Measurements from ENCODE around the gene DOCK10. TPM values are rescaled to one million over a fixed set of nuclear protein-coding genes. Genes with fewer than 3 reads are reported as not detected.

DOCK10 gene
- total and polyA plus RNA-seq, 10 of the 15 experiments (the other 5 are each of a cell fraction or from before 2014, with no cell fraction given), result 16.9 to 120 (median 85.5) TPM

DNA sequence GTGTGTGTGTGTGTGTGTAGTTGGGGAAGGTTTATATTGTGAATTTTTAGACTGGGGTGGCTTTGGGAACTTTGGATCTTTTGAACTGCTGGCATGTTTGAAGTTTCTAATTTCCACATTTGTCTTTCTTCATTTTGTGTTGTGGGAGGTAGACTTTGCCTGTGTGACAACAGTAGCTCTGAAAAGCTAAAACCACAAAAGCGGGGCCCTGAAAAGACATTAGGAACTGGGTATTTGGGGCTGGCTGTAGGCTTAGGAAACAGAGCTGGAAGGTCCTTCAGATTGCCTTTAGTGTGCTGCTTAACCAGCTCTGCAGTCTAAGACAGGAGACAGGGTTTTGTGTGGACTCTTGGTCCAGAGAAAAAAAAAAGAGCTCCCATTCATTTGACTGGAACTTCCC, 27.2 kb upstream of the DOCK10 start:
- no peak for FAIRE-seq
- ChIA-PET POLR2A (no interaction called here), CTCF (interaction anchor here (0.8 kb wide), 1 partner anchor 304 kb away, joined by 4 read pairs; no protein-coding TSS in a partner anchor), RAD21 (ENCODE audit: unreplicated experiment) (no interaction called here), SMC1A (ENCODE audit: uncharacterized antibody, unreplicated experiment) (interaction anchor here (0.5 to 1.1 kb wide), 3 partner anchors 15 to 273 kb away, joined by 3 to 5 read pairs (median 4); no protein-coding TSS in a partner anchor)
- Histone ChIP-seq H3K4me1 (ENCODE audit: control insufficient read depth, insufficient read depth, low read length) (no peaks in the 10 kb centered on the region), H3K27ac (ENCODE audit: control insufficient read depth, insufficient read depth) (no peak overlapping the region), H3K9ac (ENCODE audit: control insufficient read depth, insufficient read depth, low read length) (no peak overlapping the region), H3K36me3 (ENCODE audit: control insufficient read depth in 2 of 2, insufficient read depth in 2 of 2, low read length in 1 of 2) (no peaks in the 10 kb centered on the region), H3K4me3 (no peak overlapping the region), H3K9me3 (replicated peaks; ENCODE audit: control insufficient read depth, insufficient read depth, low read length) (peaks cover 1% of the 10 kb centered on the region; the same call in 2 of the 3 replicates), H3K79me2 (ENCODE audit: control insufficient read depth, insufficient read depth, low read length) (no peaks in the 10 kb centered on the region), H3K4me2 (ENCODE audit: control insufficient read depth, insufficient read depth) (no peak overlapping the region), H2AFZ (ENCODE audit: control insufficient read depth, low read depth, low read length) (no peak overlapping the region), H4K20me1 (ENCODE audit: control insufficient read depth, insufficient read depth) (no peaks in the 10 kb centered on the region), H3K27me3 (replicated peaks in 1 of 2; ENCODE audit: control insufficient read depth in 2 of 2, insufficient read depth in 2 of 2, low read length in 1 of 2) (no peaks in the 10 kb centered on the region; a peak in 1 of 4 replicates)
- no TSS peak for BruUV-seq (replicated peaks)
- in situ Hi-C loops (cut with MboI), result no loop called here
- 0% methylated on average over 1 of the region's 1 CpG for WGBS (ENCODE audit: insufficient coverage, insufficient replicate concordance, low lambda C conversion rate, missing lambda C conversion rate)
- no peak for ATAC-seq
- TF ChIP-seq MEF2B (IDR thresholded peaks at IDR 0.05; ENCODE audit: partially characterized antibody, poor library complexity, severe bottlenecking), result no peak
- no peak for TF ChIP-seq YY1 (IDR thresholded peaks at IDR 0.05; ENCODE audit: low read depth, low read length)
- DNase-seq (ENCODE audit: low read depth, low spot score), result no peak
- intact Hi-C loops (cut with micrococcal nuclease; ENCODE audit: unreplicated experiment), result no loop called here

DNA sequence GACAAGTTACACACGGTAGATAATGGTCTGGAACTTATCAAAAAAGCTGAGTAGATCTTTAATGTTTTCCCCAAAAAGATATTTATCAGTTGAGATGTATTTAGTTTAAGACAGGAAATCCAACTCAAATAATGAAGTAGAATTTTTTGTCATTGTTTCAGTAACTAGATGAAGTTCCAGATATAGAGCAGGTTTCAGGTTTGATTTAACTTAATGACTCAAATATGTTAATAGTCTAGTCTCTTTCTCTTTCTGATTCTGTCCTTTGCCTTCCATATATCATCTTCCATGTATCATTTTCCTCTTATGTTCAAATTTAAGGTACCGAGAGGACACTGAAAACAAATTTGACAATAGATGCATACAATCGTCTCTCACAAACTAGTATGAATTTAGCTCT, 23.6 kb upstream of the DOCK10 start:
- ATAC-seq, result no peak
- CTCF ChIA-PET, result no interaction called here
- SMC1A ChIA-PET (ENCODE audit: uncharacterized antibody, unreplicated experiment), result interaction anchor here (0.9 kb wide), 1 partner anchor 132 kb away, joined by 3 read pairs; no protein-coding TSS in a partner anchor
- H3K4me1 ChIP-seq (ENCODE audit: control insufficient read depth, insufficient read depth, low read length), result no peaks in the 10 kb centered on the region
- no peak overlapping the region for H3K27ac ChIP-seq (ENCODE audit: control insufficient read depth, insufficient read depth)
- WGBS (ENCODE audit: insufficient coverage, insufficient replicate concordance, low lambda C conversion rate, missing lambda C conversion rate), result 65% methylated on average over 3 of the region's 3 CpGs
- H2AFZ ChIP-seq (ENCODE audit: control insufficient read depth, low read depth, low read length), result no peak overlapping the region
- H4K20me1 ChIP-seq (ENCODE audit: control insufficient read depth, insufficient read depth), result no peaks in the 10 kb centered on the region
- H3K4me3 ChIP-seq, result no peak overlapping the region
- FAIRE-seq, result no peak
- H3K27me3 ChIP-seq (replicated peaks in 1 of 2; ENCODE audit: control insufficient read depth in 2 of 2, insufficient read depth in 2 of 2, low read length in 1 of 2), result no peaks in the 10 kb centered on the region
- RAD21 ChIA-PET (ENCODE audit: unreplicated experiment), result no interaction called here
- no peaks in the 10 kb centered on the region for H3K79me2 ChIP-seq (ENCODE audit: control insufficient read depth, insufficient read depth, low read length)
- H3K9me3 ChIP-seq (replicated peaks; ENCODE audit: control insufficient read depth, insufficient read depth, low read length), result peaks cover 1% of the 10 kb centered on the region; the same call in 2 of the 3 replicates
- intact Hi-C loops (cut with micrococcal nuclease; ENCODE audit: unreplicated experiment) (no loop called here), in situ Hi-C loops (cut with MboI) (no loop called here)
- TF ChIP-seq ZNF217 (IDR thresholded peaks at IDR 0.05) (no peak), FOXM1 (IDR thresholded peaks at IDR 0.05; ENCODE audit: low read depth, low read length) (no peak)
- no TSS peak for BruUV-seq (replicated peaks)
- DNase-seq (ENCODE audit: low read depth, low spot score), result no peak
- no peaks in the 10 kb centered on the region for H3K36me3 ChIP-seq (ENCODE audit: control insufficient read depth in 2 of 2, insufficient read depth in 2 of 2, low read length in 1 of 2)
- H3K4me2 ChIP-seq (ENCODE audit: control insufficient read depth, insufficient read depth), result no peak overlapping the region
- no peak overlapping the region for H3K9ac ChIP-seq (ENCODE audit: control insufficient read depth, insufficient read depth, low read length)
- POLR2A ChIA-PET, result interaction anchor here (0.7 kb wide), 1 partner anchor 1479 kb away, joined by 3 read pairs; no protein-coding TSS in a partner anchor
